GM23338 (cell line): ENCODE measurements around the gene KRT222.

ENCODE experiments used
- EZH2 ChIP-seq: fragments of 200-600 bp; sonication (generic); IDR thresholded peaks from one replicate; pipeline ENCODE4 v1.8.0; 2017; ENCODE audit warnings: antibody characterized with exemption, mild to moderate bottlenecking, low read depth; ENCODE audit not compliant: unreplicated experiment
- NANOG ChIP-seq: IDR thresholded peaks from 2 replicates; pipeline ENCODE4 v1.6.1; 2016; ENCODE audit warnings: antibody characterized with exemption, borderline replicate concordance
- POLR2AphosphoS5 ChIP-seq: IDR thresholded peaks from 2 replicates; pipeline ENCODE4 v1.6.1; 2016; ENCODE audit warnings: antibody characterized with exemption, low read depth
- TF ChIP-seq, protein P1 (sequence below), 2 experiments: fragments of 200-600 bp in 1 of 2; sonication (generic) in 1 of 2; conservative IDR thresholded peaks; 2 replicates each; pipeline versions ENCODE4 v1.5.1 to v1.6.1; 2016 to 2017; ENCODE audit warnings: antibody characterized with exemption in 2 of 2, low read depth in 2 of 2, mild to moderate bottlenecking in 2 of 2, moderate library complexity in 1 of 2
- TF ChIP-seq, protein P2 (sequence below): IDR thresholded peaks from one replicate; pipeline ENCODE4 v1.6.1; 2018; ENCODE audit warnings: antibody characterized with exemption; ENCODE audit not compliant: unreplicated experiment

DNA sequence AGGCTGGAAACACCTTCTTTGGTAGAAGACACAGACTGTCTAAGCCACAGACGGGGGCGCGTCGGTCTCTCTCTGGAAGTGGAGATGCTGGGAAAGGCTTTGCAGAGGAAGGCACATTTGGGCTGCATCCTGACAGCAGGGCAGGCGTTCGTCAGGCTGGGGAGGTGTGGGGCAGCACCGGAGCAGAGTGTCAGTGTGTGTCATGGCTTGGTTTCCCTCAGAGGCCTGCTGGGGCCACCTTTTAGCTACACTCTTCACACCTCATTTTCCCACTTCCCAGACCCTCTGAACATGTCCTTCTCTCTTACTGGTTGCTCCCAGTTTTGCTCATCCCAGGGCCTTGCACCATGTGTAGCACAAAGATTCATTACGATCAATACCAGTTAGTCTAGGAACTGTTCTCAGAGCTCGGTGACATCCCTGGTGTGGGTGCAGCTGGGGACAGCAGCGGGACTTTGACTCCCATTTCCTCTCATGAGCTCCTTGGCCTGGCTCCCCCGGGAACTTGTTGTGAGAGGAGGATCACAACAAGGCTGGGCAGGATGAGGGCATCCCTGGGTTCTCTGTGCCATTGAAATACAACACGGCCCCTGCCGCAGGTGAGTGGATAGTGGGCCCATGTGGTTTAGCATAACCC lies 50.4 kb downstream of the KRT222 start:
- TF ChIP-seq, protein P1, sequence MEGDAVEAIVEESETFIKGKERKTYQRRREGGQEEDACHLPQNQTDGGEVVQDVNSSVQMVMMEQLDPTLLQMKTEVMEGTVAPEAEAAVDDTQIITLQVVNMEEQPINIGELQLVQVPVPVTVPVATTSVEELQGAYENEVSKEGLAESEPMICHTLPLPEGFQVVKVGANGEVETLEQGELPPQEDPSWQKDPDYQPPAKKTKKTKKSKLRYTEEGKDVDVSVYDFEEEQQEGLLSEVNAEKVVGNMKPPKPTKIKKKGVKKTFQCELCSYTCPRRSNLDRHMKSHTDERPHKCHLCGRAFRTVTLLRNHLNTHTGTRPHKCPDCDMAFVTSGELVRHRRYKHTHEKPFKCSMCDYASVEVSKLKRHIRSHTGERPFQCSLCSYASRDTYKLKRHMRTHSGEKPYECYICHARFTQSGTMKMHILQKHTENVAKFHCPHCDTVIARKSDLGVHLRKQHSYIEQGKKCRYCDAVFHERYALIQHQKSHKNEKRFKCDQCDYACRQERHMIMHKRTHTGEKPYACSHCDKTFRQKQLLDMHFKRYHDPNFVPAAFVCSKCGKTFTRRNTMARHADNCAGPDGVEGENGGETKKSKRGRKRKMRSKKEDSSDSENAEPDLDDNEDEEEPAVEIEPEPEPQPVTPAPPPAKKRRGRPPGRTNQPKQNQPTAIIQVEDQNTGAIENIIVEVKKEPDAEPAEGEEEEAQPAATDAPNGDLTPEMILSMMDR (conservative IDR thresholded peaks at IDR 0.05; ENCODE audit: low read depth in 2 of 2), result no peak
- TF ChIP-seq EZH2 (no peak), NANOG (no peak), POLR2AphosphoS5 (no peak)
- TF ChIP-seq, protein P2, sequence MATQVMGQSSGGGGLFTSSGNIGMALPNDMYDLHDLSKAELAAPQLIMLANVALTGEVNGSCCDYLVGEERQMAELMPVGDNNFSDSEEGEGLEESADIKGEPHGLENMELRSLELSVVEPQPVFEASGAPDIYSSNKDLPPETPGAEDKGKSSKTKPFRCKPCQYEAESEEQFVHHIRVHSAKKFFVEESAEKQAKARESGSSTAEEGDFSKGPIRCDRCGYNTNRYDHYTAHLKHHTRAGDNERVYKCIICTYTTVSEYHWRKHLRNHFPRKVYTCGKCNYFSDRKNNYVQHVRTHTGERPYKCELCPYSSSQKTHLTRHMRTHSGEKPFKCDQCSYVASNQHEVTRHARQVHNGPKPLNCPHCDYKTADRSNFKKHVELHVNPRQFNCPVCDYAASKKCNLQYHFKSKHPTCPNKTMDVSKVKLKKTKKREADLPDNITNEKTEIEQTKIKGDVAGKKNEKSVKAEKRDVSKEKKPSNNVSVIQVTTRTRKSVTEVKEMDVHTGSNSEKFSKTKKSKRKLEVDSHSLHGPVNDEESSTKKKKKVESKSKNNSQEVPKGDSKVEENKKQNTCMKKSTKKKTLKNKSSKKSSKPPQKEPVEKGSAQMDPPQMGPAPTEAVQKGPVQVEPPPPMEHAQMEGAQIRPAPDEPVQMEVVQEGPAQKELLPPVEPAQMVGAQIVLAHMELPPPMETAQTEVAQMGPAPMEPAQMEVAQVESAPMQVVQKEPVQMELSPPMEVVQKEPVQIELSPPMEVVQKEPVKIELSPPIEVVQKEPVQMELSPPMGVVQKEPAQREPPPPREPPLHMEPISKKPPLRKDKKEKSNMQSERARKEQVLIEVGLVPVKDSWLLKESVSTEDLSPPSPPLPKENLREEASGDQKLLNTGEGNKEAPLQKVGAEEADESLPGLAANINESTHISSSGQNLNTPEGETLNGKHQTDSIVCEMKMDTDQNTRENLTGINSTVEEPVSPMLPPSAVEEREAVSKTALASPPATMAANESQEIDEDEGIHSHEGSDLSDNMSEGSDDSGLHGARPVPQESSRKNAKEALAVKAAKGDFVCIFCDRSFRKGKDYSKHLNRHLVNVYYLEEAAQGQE, result no peak
